ENCODE measurements around the gene MCM9. TPM values are rescaled to one million over a fixed set of nuclear protein-coding genes. Genes with fewer than 3 reads are reported as not detected.

The MCM9 gene
- total and polyA plus RNA-seq, 2 donors (not counting 1 experiment from before 2014, with no cell fraction given), result 14.0 to 54.5 TPM

DNA sequence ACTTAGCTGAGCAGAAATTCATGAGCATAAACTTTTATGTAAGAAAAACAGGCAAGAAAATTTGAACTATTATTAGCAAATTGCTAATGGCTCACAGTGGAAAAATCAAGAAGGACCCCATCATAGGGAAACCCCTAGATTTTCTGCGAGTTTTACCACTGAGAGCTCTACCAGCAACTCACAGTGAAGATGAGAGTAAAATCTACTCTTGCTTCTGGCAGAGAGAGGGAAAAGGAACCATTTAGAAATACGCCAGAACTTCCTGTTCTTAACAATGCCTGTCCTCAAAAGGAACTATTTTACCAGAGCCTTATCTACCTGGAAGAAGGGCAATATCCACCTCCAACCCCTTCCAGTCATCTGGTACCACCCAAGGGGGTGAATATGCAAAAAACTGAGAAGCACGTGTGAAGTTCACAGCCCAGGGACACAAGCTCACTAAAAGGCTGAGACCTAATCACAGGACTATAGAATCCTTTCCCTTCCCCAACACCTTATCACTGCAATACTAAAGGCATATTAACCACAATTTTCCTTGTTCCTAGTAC, 75.4 kb downstream of the MCM9 start:
- H3K4me3 ChIP-seq (ENCODE audit: control extremely low read depth in 1 of 5, extremely low read depth in 1 of 5, insufficient read depth in 1 of 5, low read depth in 2 of 5, low read length in 4 of 5), result no peak overlapping the region
- H4K20me1 ChIP-seq (ENCODE audit: control insufficient read depth, insufficient read depth, low read length, poor library complexity, severe bottlenecking), result no peaks in the 10 kb centered on the region
- no peak for ATAC-seq (ENCODE audit: low read depth)
- ChIA-PET POLR2A (no interaction called here), CTCF (interaction anchor here (1.4 kb wide), 1 partner anchor 37 kb away, joined by 5 read pairs; no protein-coding TSS in a partner anchor)
- Mint-ChIP-seq H3K4me3 (no peak overlapping the region), H3K4me1 (peaks cover 44% of the 10 kb centered on the region), H3K9me3 (ENCODE audit: insufficient read depth) (peaks cover 5% of the 10 kb centered on the region), H3K27me3 (no peaks in the 10 kb centered on the region), H3K27ac (no peak overlapping the region)
- no peak for TF ChIP-seq CTCF (IDR thresholded peaks at IDR 0.05)
- no peak for TF ChIP-seq EZH2 (IDR thresholded peaks at IDR 0.05; ENCODE audit: borderline replicate concordance, insufficient read depth, low read depth, low read length, poor library complexity, severe bottlenecking)
- H3K36me3 ChIP-seq (replicated peaks in 1 of 2; ENCODE audit: control extremely low read depth in 1 of 2, control insufficient read depth in 1 of 2, extremely low read depth in 1 of 2, insufficient read depth in 2 of 2, low read length in 1 of 2), result peaks cover 0 to 6% of the 10 kb centered on the region in 2 experiments
- no peak for DNase-seq
- peaks cover 79% of the 10 kb centered on the region for H3K79me2 ChIP-seq (ENCODE audit: control insufficient read depth, insufficient read depth, low read length)
- peak overlapping the region; percentile 1 for H3K9ac ChIP-seq (ENCODE audit: low read length)
- H3K4me1 ChIP-seq (ENCODE audit: control insufficient read depth in 2 of 2, insufficient read depth in 2 of 2, low read length in 2 of 2), result peaks cover 3 to 10% of the 10 kb centered on the region in 2 donors
- no peak overlapping the region for H3K4me2 ChIP-seq (replicated peaks; ENCODE audit: low read depth, low read length, poor library complexity, severe bottlenecking)
- H3K27ac ChIP-seq (ENCODE audit: low read length in 2 of 2), result no peak overlapping the region
- H2AFZ ChIP-seq (ENCODE audit: insufficient read depth, low read depth, low read length, poor library complexity, severe bottlenecking), result no peak overlapping the region
- peaks cover 2 to 18% (median 5%) of the 10 kb centered on the region in 3 donors for H3K9me3 ChIP-seq (ENCODE audit: control extremely low read depth in 1 of 3, control insufficient read depth in 2 of 3, insufficient read depth in 1 of 3, low read length in 2 of 3)
- intact Hi-C loops (cut with micrococcal nuclease), result no loop called here
- H3K27me3 ChIP-seq (replicated peaks in 1 of 4; ENCODE audit: control extremely low read depth in 1 of 4, control insufficient read depth in 3 of 4, insufficient read depth in 4 of 4, low read length in 3 of 4), result no peaks in the 10 kb centered on the region
- 67% methylated on average over 1 of the region's 3 CpGs for WGBS (ENCODE audit: insufficient coverage)

GRCh38 chr6:118856301-118856700, 78.7 kb downstream of the MCM9 start:
- Mint-ChIP-seq H3K27me3 (no peaks in the 10 kb centered on the region), H3K4me3 (no peak overlapping the region), H3K4me1 (peaks cover 26% of the 10 kb centered on the region), H3K27ac (no peak overlapping the region), H3K9me3 (ENCODE audit: insufficient read depth) (peaks cover 5% of the 10 kb centered on the region)
- Histone ChIP-seq H3K4me1 (ENCODE audit: control insufficient read depth in 2 of 2, insufficient read depth in 2 of 2, low read length in 2 of 2) (peaks cover 0 to 3% of the 10 kb centered on the region in 2 donors), H3K9ac (ENCODE audit: low read length) (no peak overlapping the region), H3K4me2 (replicated peaks; ENCODE audit: low read depth, low read length, poor library complexity, severe bottlenecking) (no peak overlapping the region), H3K4me3 (ENCODE audit: control extremely low read depth in 1 of 5, extremely low read depth in 1 of 5, insufficient read depth in 1 of 5, low read depth in 2 of 5, low read length in 4 of 5) (no peak overlapping the region), H3K9me3 (ENCODE audit: control extremely low read depth in 1 of 3, control insufficient read depth in 2 of 3, insufficient read depth in 1 of 3, low read length in 2 of 3) (peaks cover 2 to 8% (median 2%) of the 10 kb centered on the region in 3 donors), H3K27ac (ENCODE audit: low read length in 2 of 2) (no peak overlapping the region), H3K36me3 (replicated peaks in 1 of 2; ENCODE audit: control extremely low read depth in 1 of 2, control insufficient read depth in 1 of 2, extremely low read depth in 1 of 2, insufficient read depth in 2 of 2, low read length in 1 of 2) (peaks cover 0 to 11% of the 10 kb centered on the region in 2 experiments), H3K27me3 (replicated peaks in 1 of 4; ENCODE audit: control extremely low read depth in 1 of 4, control insufficient read depth in 3 of 4, insufficient read depth in 4 of 4, low read length in 3 of 4) (no peaks in the 10 kb centered on the region), H4K20me1 (ENCODE audit: control insufficient read depth, insufficient read depth, low read length, poor library complexity, severe bottlenecking) (no peaks in the 10 kb centered on the region), H3K79me2 (ENCODE audit: control insufficient read depth, insufficient read depth, low read length) (peaks cover 54% of the 10 kb centered on the region), H2AFZ (ENCODE audit: insufficient read depth, low read depth, low read length, poor library complexity, severe bottlenecking) (no peak overlapping the region)
- POLR2A ChIA-PET, result no interaction called here
- DNase-seq (no peak), ATAC-seq (ENCODE audit: low read depth) (no peak)
- no CpG with 5 or more reads among the region's 4 CpGs for WGBS (ENCODE audit: insufficient coverage)
- CTCF ChIA-PET, result interaction anchor here (2.0 kb wide), 1 partner anchor 80 kb away, joined by 6 read pairs; no protein-coding TSS in a partner anchor
- intact Hi-C loops (cut with micrococcal nuclease), result no loop called here
- no peak for TF ChIP-seq CTCF (IDR thresholded peaks at IDR 0.05)
- TF ChIP-seq EZH2 (IDR thresholded peaks at IDR 0.05; ENCODE audit: borderline replicate concordance, insufficient read depth, low read depth, low read length, poor library complexity, severe bottlenecking), result no peak
